WTC11 (cell line): ENCODE measurements around the gene ELMO1.

Experiments used
- FOXP1 ChIP-seq: sonication (generic); formaldehyde crosslinking; IDR thresholded peaks from 2 replicates; pipeline ENCODE4 v1.8.0; 2022; ENCODE audit warnings: missing genetic modification reagents, mild to moderate bottlenecking, moderate library complexity, borderline replicate concordance
- NFE2L1 ChIP-seq: sonication (generic); formaldehyde crosslinking; IDR thresholded peaks from 2 replicates; pipeline ENCODE4 v1.8.1; 2023; ENCODE audit warnings: missing genetic modification reagents
- TEAD1 ChIP-seq: sonication (generic); formaldehyde crosslinking; IDR thresholded peaks from 2 replicates; pipeline ENCODE4 v1.8.0; 2022; ENCODE audit warnings: mild to moderate bottlenecking, missing genetic modification reagents
- ZNF121 ChIP-seq: sonication (generic); formaldehyde crosslinking; IDR thresholded peaks from 2 replicates; pipeline ENCODE4 v1.8.0; 2023; ENCODE audit warnings: missing genetic modification reagents
- ZNF317 ChIP-seq: sonication (generic); formaldehyde crosslinking; IDR thresholded peaks from 2 replicates; pipeline ENCODE4 v1.8.1; 2023; ENCODE audit warnings: low read depth, mild to moderate bottlenecking, moderate library complexity, missing genetic modification reagents, borderline replicate concordance
- TF ChIP-seq, protein P1 (sequence below): fragments of 200-600 bp; IDR thresholded peaks from 2 replicates; pipeline ENCODE4 v1.8.0; 2022; ENCODE audit warnings: antibody characterized with exemption
- TF ChIP-seq, protein P2 (sequence below): sonication (generic); formaldehyde crosslinking; IDR thresholded peaks from 2 replicates; pipeline ENCODE4 v1.8.0; 2022; ENCODE audit warnings: mild to moderate bottlenecking, missing genetic modification reagents
- TF ChIP-seq, protein P3 (sequence below): sonication (generic); formaldehyde crosslinking; IDR thresholded peaks from 2 replicates; pipeline ENCODE4 v1.8.0; 2022; ENCODE audit warnings: mild to moderate bottlenecking, missing genetic modification reagents
- TF ChIP-seq, protein P4 (sequence below): fragments of 250-450 bp; sonication (Bioruptor Pico); IDR thresholded peaks from 2 replicates; pipeline ENCODE4 v1.9.0; 2021; ENCODE audit warnings: mild to moderate bottlenecking, borderline replicate concordance
- TF ChIP-seq, protein P5 (sequence below): fragments of 250-450 bp; sonication (Bioruptor Pico); IDR thresholded peaks from 2 replicates; pipeline ENCODE4 v2.1.2; 2022; ENCODE audit warnings: mild to moderate bottlenecking, moderate library complexity
- TF ChIP-seq, protein P6 (sequence below): fragments of 250-450 bp; sonication (Bioruptor Pico); IDR thresholded peaks from 2 replicates; pipeline ENCODE4 v1.9.0; 2021; ENCODE audit warnings: moderate library complexity, mild to moderate bottlenecking, inconsistent platforms, borderline replicate concordance
- TF ChIP-seq, protein P7 (sequence below): sonication (generic); formaldehyde crosslinking; IDR thresholded peaks from 2 replicates; pipeline ENCODE4 v1.8.1; 2022; ENCODE audit warnings: missing genetic modification reagents, borderline replicate concordance
- TF ChIP-seq, protein P8 (sequence below): sonication (generic); formaldehyde crosslinking; IDR thresholded peaks from 2 replicates; pipeline ENCODE4 v1.8.1; 2023; ENCODE audit warnings: mild to moderate bottlenecking, missing genetic modification reagents, moderate library complexity
- TF ChIP-seq, protein P9 (sequence below): sonication (generic); formaldehyde crosslinking; IDR thresholded peaks from 2 replicates; pipeline ENCODE4 v1.8.1; 2023; ENCODE audit warnings: mild to moderate bottlenecking, missing genetic modification reagents

DNA sequence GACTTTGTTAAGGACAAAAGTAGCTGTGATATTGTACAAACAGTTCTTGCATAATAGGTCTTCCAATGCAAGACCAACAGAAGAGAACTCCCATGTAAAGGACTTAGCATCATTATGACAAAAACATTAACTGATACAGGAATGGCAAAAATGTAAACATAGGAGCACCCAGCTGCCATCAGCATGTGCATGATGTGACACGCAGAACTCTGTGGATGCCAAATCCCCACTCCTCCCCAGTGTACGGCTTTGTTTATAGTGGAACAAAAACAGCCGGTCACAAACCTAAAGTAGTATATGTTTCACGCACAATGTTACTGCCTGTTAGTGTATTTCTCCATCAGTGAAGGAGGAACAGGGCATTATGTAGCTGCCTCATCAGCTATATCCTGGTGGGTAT, 408.3 kb downstream of the ELMO1 start:
- no peak for TF ChIP-seq FOXP1 (CRISPR knock-in tag)
- no peak for TF ChIP-seq NFE2L1 (CRISPR knock-in tag)
- TF ChIP-seq, protein P1, sequence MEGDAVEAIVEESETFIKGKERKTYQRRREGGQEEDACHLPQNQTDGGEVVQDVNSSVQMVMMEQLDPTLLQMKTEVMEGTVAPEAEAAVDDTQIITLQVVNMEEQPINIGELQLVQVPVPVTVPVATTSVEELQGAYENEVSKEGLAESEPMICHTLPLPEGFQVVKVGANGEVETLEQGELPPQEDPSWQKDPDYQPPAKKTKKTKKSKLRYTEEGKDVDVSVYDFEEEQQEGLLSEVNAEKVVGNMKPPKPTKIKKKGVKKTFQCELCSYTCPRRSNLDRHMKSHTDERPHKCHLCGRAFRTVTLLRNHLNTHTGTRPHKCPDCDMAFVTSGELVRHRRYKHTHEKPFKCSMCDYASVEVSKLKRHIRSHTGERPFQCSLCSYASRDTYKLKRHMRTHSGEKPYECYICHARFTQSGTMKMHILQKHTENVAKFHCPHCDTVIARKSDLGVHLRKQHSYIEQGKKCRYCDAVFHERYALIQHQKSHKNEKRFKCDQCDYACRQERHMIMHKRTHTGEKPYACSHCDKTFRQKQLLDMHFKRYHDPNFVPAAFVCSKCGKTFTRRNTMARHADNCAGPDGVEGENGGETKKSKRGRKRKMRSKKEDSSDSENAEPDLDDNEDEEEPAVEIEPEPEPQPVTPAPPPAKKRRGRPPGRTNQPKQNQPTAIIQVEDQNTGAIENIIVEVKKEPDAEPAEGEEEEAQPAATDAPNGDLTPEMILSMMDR, result no peak
- TF ChIP-seq, protein P2, sequence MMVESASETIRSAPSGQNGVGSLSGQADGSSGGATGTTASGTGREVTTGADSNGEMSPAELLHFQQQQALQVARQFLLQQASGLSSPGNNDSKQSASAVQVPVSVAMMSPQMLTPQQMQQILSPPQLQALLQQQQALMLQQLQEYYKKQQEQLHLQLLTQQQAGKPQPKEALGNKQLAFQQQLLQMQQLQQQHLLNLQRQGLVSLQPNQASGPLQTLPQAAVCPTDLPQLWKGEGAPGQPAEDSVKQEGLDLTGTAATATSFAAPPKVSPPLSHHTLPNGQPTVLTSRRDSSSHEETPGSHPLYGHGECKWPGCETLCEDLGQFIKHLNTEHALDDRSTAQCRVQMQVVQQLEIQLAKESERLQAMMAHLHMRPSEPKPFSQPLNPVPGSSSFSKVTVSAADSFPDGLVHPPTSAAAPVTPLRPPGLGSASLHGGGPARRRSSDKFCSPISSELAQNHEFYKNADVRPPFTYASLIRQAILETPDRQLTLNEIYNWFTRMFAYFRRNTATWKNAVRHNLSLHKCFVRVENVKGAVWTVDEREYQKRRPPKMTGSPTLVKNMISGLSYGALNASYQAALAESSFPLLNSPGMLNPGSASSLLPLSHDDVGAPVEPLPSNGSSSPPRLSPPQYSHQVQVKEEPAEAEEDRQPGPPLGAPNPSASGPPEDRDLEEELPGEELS, result no peak
- TF ChIP-seq, protein P3, sequence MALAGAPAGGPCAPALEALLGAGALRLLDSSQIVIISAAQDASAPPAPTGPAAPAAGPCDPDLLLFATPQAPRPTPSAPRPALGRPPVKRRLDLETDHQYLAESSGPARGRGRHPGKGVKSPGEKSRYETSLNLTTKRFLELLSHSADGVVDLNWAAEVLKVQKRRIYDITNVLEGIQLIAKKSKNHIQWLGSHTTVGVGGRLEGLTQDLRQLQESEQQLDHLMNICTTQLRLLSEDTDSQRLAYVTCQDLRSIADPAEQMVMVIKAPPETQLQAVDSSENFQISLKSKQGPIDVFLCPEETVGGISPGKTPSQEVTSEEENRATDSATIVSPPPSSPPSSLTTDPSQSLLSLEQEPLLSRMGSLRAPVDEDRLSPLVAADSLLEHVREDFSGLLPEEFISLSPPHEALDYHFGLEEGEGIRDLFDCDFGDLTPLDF (CRISPR knock-in tag), result no peak
- TF ChIP-seq, protein P4, sequence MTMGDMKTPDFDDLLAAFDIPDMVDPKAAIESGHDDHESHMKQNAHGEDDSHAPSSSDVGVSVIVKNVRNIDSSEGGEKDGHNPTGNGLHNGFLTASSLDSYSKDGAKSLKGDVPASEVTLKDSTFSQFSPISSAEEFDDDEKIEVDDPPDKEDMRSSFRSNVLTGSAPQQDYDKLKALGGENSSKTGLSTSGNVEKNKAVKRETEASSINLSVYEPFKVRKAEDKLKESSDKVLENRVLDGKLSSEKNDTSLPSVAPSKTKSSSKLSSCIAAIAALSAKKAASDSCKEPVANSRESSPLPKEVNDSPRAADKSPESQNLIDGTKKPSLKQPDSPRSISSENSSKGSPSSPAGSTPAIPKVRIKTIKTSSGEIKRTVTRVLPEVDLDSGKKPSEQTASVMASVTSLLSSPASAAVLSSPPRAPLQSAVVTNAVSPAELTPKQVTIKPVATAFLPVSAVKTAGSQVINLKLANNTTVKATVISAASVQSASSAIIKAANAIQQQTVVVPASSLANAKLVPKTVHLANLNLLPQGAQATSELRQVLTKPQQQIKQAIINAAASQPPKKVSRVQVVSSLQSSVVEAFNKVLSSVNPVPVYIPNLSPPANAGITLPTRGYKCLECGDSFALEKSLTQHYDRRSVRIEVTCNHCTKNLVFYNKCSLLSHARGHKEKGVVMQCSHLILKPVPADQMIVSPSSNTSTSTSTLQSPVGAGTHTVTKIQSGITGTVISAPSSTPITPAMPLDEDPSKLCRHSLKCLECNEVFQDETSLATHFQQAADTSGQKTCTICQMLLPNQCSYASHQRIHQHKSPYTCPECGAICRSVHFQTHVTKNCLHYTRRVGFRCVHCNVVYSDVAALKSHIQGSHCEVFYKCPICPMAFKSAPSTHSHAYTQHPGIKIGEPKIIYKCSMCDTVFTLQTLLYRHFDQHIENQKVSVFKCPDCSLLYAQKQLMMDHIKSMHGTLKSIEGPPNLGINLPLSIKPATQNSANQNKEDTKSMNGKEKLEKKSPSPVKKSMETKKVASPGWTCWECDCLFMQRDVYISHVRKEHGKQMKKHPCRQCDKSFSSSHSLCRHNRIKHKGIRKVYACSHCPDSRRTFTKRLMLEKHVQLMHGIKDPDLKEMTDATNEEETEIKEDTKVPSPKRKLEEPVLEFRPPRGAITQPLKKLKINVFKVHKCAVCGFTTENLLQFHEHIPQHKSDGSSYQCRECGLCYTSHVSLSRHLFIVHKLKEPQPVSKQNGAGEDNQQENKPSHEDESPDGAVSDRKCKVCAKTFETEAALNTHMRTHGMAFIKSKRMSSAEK (CRISPR knock-in tag), result no peak
- TF ChIP-seq ZNF121, result no peak
- TF ChIP-seq TEAD1 (CRISPR knock-in tag), result no peak
- TF ChIP-seq, protein P5, sequence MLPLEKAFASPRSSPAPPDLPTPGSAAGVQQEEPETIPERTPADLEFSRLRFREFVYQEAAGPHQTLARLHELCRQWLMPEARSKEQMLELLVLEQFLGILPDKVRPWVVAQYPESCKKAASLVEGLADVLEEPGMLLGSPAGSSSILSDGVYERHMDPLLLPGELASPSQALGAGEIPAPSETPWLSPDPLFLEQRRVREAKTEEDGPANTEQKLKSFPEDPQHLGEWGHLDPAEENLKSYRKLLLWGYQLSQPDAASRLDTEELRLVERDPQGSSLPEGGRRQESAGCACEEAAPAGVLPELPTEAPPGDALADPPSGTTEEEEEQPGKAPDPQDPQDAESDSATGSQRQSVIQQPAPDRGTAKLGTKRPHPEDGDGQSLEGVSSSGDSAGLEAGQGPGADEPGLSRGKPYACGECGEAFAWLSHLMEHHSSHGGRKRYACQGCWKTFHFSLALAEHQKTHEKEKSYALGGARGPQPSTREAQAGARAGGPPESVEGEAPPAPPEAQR (CRISPR knock-in tag), result no peak
- TF ChIP-seq, protein P6, sequence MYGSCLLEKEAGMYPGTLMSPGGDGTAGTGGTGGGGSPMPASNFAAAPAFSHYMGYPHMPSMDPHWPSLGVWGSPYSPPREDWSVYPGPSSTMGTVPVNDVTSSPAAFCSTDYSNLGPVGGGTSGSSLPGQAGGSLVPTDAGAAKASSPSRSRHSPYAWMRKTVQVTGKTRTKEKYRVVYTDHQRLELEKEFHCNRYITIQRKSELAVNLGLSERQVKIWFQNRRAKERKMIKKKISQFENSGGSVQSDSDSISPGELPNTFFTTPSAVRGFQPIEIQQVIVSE (CRISPR knock-in tag), result no peak
- TF ChIP-seq, protein P7, sequence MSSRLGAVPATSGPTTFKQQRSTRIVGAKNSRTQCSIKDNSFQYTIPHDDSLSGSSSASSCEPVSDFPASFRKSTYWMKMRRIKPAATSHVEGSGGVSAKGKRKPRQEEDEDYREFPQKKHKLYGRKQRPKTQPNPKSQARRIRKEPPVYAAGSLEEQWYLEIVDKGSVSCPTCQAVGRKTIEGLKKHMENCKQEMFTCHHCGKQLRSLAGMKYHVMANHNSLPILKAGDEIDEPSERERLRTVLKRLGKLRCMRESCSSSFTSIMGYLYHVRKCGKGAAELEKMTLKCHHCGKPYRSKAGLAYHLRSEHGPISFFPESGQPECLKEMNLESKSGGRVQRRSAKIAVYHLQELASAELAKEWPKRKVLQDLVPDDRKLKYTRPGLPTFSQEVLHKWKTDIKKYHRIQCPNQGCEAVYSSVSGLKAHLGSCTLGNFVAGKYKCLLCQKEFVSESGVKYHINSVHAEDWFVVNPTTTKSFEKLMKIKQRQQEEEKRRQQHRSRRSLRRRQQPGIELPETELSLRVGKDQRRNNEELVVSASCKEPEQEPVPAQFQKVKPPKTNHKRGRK, result no peak
- TF ChIP-seq, protein P8, sequence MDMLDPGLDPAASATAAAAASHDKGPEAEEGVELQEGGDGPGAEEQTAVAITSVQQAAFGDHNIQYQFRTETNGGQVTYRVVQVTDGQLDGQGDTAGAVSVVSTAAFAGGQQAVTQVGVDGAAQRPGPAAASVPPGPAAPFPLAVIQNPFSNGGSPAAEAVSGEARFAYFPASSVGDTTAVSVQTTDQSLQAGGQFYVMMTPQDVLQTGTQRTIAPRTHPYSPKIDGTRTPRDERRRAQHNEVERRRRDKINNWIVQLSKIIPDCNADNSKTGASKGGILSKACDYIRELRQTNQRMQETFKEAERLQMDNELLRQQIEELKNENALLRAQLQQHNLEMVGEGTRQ (CRISPR knock-in tag), result no peak
- TF ChIP-seq, protein P9, sequence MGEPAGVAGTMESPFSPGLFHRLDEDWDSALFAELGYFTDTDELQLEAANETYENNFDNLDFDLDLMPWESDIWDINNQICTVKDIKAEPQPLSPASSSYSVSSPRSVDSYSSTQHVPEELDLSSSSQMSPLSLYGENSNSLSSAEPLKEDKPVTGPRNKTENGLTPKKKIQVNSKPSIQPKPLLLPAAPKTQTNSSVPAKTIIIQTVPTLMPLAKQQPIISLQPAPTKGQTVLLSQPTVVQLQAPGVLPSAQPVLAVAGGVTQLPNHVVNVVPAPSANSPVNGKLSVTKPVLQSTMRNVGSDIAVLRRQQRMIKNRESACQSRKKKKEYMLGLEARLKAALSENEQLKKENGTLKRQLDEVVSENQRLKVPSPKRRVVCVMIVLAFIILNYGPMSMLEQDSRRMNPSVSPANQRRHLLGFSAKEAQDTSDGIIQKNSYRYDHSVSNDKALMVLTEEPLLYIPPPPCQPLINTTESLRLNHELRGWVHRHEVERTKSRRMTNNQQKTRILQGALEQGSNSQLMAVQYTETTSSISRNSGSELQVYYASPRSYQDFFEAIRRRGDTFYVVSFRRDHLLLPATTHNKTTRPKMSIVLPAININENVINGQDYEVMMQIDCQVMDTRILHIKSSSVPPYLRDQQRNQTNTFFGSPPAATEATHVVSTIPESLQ (CRISPR knock-in tag), result no peak
- TF ChIP-seq ZNF317 (CRISPR knock-in tag), result no peak
